ENCODE results near the gene TWNK. TPM values are rescaled to one million over a fixed set of nuclear protein-coding genes. Genes with fewer than 3 reads are reported as not detected.

The TWNK gene
- total RNA-seq, 2 donors from 2014 or later: 1.8 to 2.3 TPM

DNA sequence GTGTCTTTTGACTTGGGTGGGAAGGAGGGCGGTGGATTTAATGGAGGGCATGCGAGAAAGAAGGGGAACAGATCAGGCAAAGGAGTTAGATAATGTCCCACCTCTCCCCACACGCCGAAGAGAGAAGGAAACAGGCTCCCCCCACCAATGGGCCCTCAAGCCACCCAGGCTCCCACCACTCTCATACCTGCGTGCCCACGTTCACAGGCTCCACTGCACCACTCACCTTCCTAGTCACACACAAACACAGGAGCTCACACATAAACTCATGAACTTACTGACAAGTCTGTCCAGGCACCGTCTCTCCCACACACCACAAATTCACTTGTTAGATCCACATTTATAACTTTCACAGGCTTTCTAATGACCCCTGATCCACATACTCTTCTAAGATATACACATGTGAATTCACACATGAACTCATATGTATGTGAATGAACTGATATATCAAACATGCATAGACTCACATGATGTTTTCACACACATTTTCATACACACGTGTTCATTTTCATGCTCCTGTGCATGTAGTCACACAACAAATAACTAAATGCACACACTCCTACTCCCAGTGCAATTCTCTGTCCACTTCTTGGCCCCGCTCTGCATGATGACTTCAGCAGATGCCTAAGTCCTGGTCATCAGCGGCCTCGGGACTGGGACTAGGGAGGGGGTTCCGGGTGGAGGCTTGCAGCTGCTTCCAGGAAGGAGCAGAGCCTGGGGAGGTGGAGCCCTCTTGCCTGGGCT, 13.7 kb downstream of the TWNK start:
- H3K27ac ChIP-seq: peak overlapping the region; percentile 81 to 98 (median 97)
- H3K27me3 ChIP-seq: no peaks in the 10 kb centered on the region
- TF ChIP-seq POLR2A (IDR thresholded peaks at IDR 0.05): peak in 2 of 3 donors; percentile 49 to 61
- TF ChIP-seq, protein P1, sequence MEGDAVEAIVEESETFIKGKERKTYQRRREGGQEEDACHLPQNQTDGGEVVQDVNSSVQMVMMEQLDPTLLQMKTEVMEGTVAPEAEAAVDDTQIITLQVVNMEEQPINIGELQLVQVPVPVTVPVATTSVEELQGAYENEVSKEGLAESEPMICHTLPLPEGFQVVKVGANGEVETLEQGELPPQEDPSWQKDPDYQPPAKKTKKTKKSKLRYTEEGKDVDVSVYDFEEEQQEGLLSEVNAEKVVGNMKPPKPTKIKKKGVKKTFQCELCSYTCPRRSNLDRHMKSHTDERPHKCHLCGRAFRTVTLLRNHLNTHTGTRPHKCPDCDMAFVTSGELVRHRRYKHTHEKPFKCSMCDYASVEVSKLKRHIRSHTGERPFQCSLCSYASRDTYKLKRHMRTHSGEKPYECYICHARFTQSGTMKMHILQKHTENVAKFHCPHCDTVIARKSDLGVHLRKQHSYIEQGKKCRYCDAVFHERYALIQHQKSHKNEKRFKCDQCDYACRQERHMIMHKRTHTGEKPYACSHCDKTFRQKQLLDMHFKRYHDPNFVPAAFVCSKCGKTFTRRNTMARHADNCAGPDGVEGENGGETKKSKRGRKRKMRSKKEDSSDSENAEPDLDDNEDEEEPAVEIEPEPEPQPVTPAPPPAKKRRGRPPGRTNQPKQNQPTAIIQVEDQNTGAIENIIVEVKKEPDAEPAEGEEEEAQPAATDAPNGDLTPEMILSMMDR (IDR thresholded peaks at IDR 0.05): no peak
- no peak for ATAC-seq
- intact Hi-C loops (cut with DNase I): no loop called here
- DNase-seq: peak; percentile 59 to 81 (median 74)
- H3K36me3 ChIP-seq (replicated peaks in 1 of 2; ENCODE audit: insufficient read depth in 1 of 2, low read depth in 2 of 2): peaks cover 4 to 5% of the 10 kb centered on the region in 2 donors
- H3K4me3 ChIP-seq: no peak overlapping the region
- peaks cover 49% of the 10 kb centered on the region for H3K4me1 ChIP-seq
- 46 to 60% methylated on average over 11 to 12 of the region's 12 CpGs for WGBS, 2 donors
- no peaks in the 10 kb centered on the region for H3K9me3 ChIP-seq

DNA sequence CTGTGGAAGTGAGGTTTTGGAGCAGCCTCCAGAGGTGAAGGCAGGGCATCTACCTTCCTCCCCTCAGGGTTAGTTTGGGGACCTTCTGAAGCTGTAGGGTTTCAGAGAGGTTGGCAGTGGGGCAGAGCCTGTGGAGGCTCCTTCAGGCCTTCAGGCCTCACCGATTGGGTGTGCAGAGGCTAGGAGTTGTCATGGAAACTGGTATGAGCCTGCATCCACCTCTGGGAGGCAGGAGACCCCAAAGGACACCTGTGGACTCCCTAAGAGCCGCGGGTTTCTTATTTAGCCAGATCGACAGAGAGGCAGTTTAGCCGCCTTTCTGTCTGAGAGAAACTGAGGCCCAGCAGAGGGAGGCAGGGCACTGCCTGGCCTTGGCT, 14.3 kb downstream of the TWNK start:
- Histone ChIP-seq H3K9me3 (no peaks in the 10 kb centered on the region), H3K4me3 (no peak overlapping the region), H3K36me3 (replicated peaks in 1 of 2; ENCODE audit: insufficient read depth in 1 of 2, low read depth in 2 of 2) (peaks cover 4 to 5% of the 10 kb centered on the region in 2 donors), H3K27ac (peak overlapping the region in 3 of 4 donors; percentile 81 to 97 (median 97)), H3K27me3 (no peaks in the 10 kb centered on the region), H3K4me1 (peaks cover 45% of the 10 kb centered on the region)
- TF ChIP-seq POLR2A (IDR thresholded peaks at IDR 0.05): no peak
- TF ChIP-seq, protein P1 (IDR thresholded peaks at IDR 0.05): no peak
- 68% methylated on average over 5 of the region's 5 CpGs; no CpG with 5 or more reads in 1 of the 2 donors for WGBS, 2 donors
- DNase-seq (no peak), ATAC-seq (no peak)
- intact Hi-C loops (cut with DNase I): no loop called here

DNA sequence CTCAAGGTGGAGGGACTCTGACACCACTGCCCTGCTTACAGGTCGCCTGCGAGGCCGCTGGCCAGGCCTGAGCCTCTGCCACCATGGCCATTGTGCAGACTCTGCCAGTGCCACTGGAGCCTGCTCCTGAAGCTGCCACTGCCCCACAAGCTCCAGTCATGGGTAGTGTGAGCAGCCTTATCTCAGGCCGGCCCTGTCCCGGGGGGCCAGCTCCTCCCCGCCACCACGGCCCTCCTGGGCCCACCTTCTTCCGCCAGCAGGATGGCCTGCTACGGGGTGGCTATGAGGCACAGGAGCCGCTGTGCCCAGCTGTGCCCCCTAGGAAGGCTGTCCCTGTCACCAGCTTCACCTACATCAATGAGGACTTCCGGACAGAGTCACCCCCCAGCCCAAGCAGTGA, 15.1 kb downstream of the TWNK start:
- H3K27ac ChIP-seq: peak overlapping the region in 2 of 4 donors; percentile 9 to 97
- no peak for ATAC-seq
- TF ChIP-seq POLR2A (IDR thresholded peaks at IDR 0.05): no peak
- TF ChIP-seq, protein P1 (IDR thresholded peaks at IDR 0.05): no peak
- no peaks in the 10 kb centered on the region for H3K27me3 ChIP-seq
- H3K4me3 ChIP-seq: no peak overlapping the region
- H3K36me3 ChIP-seq (replicated peaks in 1 of 2; ENCODE audit: insufficient read depth in 1 of 2, low read depth in 2 of 2): peaks cover 4 to 5% of the 10 kb centered on the region in 2 donors
- intact Hi-C loops (cut with DNase I): no loop called here
- 88 to 100% methylated on average over 1 to 11 of the region's 11 CpGs for WGBS, 2 donors
- DNase-seq: no peak
- peaks cover 41% of the 10 kb centered on the region for H3K4me1 ChIP-seq
- H3K9me3 ChIP-seq: no peaks in the 10 kb centered on the region

DNA sequence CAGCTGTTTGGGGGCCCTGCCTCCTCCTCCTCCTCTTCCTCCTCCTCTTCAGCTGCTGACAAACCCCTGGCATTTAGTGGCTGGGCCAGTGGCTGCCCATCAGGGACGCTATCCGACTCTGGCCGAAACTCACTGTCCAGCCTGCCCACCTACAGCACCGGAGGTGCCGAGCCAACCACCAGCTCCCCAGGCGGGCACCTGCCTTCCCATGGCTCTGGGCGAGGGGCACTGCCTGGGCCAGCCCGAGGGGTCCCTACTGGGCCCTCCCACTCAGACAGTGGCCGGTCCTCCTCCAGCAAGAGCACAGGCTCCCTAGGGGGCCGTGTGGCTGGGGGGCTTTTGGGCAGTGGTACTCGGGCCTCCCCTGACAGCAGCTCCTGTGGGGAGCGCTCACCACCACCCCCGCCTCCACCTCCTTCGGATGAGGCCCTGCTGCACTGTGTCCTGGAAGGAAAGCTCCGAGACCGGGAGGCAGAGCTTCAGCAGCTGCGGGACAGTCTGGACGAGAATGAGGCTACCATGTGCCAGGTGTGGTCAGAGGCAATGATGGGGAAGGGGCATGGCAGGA, 16.4 kb downstream of the TWNK start:
- Histone ChIP-seq H3K4me3 (no peak overlapping the region), H3K4me1 (peaks cover 31% of the 10 kb centered on the region), H3K36me3 (replicated peaks in 1 of 2; ENCODE audit: insufficient read depth in 1 of 2, low read depth in 2 of 2) (peaks cover 4 to 5% of the 10 kb centered on the region in 2 donors), H3K27ac (no peak overlapping the region), H3K9me3 (no peaks in the 10 kb centered on the region), H3K27me3 (no peaks in the 10 kb centered on the region)
- ATAC-seq (no peak), DNase-seq (no peak)
- TF ChIP-seq, protein P1 (IDR thresholded peaks at IDR 0.05): no peak
- no peak for TF ChIP-seq POLR2A (IDR thresholded peaks at IDR 0.05)
- intact Hi-C loops (cut with DNase I): no loop called here
- 95% methylated on average over 17 of the region's 18 CpGs; no CpG with 5 or more reads in 1 of the 2 donors for WGBS, 2 donors
